Stimulated activated naive CD8-positive, alpha-beta T cell treated with anti-CD3 and anti-CD28 coated beads, Interleukin-15, amount 100 ng/mL, for 72 hours (primary cell): ENCODE measurements around the gene SIGLEC11.
"Not testable (repeated sequence)": the region's sequence is repeated elsewhere in the genome, so short reads cannot be mapped to it uniquely, and the experiment has no call there.

ENCODE experiments used
- ATAC-seq: fragments of 150-1000 bp; cut with Tn5 transposase; 2 replicates; pipeline ENCODE4 v1.10.0; 2021; ENCODE audit warnings: mild to moderate bottlenecking, moderate library complexity
- DNase-seq, 2 donors: peaks; one replicate each; pipeline ENCODE4 v3.0.0; 2021 to 2022
- H3K27ac Mint-ChIP-seq, 2 donors: one replicate each; pipeline ENCODE4 v1.8.0; 2022; ENCODE audit warnings: mild to moderate bottlenecking in 2 of 2, mixed read lengths in 2 of 2, moderate library complexity in 2 of 2
- H3K27me3 Mint-ChIP-seq: one replicate; pipeline ENCODE4 v1.8.0; 2022; ENCODE audit warnings: mixed read lengths
- H3K4me1 Mint-ChIP-seq: one replicate; pipeline ENCODE4 v1.8.0; 2022; ENCODE audit warnings: mild to moderate bottlenecking, mixed read lengths
- H3K4me3 Mint-ChIP-seq, 2 donors: one replicate each; pipeline ENCODE4 v1.8.0; 2022; ENCODE audit warnings: mild to moderate bottlenecking in 2 of 2, mixed read lengths in 2 of 2, moderate library complexity in 1 of 2
- H3K9me3 Mint-ChIP-seq, 2 donors: one replicate each; pipeline ENCODE4 v1.8.0; 2022; ENCODE audit warnings: mixed read lengths in 2 of 2

Gene SIGLEC11

GRCh38 chr19:49988007-49988406 lies 27.0 kb upstream of the SIGLEC11 start:
- no peaks in the 10 kb centered on the region for H3K4me1 Mint-ChIP-seq
- ATAC-seq (no peak), DNase-seq (no peak)
- no peaks in the 10 kb centered on the region for H3K27me3 Mint-ChIP-seq
- H3K9me3 Mint-ChIP-seq = no peaks in the 10 kb centered on the region
- no peak overlapping the region for H3K4me3 Mint-ChIP-seq
- no peak overlapping the region for H3K27ac Mint-ChIP-seq

GRCh38 chr19:49987159-49987698 lies 26.3 kb upstream of the SIGLEC11 start:
- peak; percentile 71 for ATAC-seq
- Mint-ChIP-seq H3K4me1 (no peaks in the 10 kb centered on the region), H3K4me3 (no peak overlapping the region), H3K27me3 (no peaks in the 10 kb centered on the region), H3K27ac (no peak overlapping the region), H3K9me3 (no peaks in the 10 kb centered on the region)
- peak; percentile 77 to 84 for DNase-seq

- no peak for DNase-seq
- ATAC-seq = no peak
- no peak overlapping the region for H3K4me3 Mint-ChIP-seq
- no peaks in the 10 kb centered on the region for H3K9me3 Mint-ChIP-seq
- no peaks in the 10 kb centered on the region for H3K4me1 Mint-ChIP-seq
- H3K27ac Mint-ChIP-seq = no peak overlapping the region
- no peaks in the 10 kb centered on the region for H3K27me3 Mint-ChIP-seq
Measured at GRCh38 chr19:49986354-49986753, 25.4 kb upstream of the SIGLEC11 start.

- Mint-ChIP-seq H3K27ac (no peak overlapping the region), H3K27me3 (no peaks in the 10 kb centered on the region), H3K4me3 (no peak overlapping the region), H3K4me1 (no peaks in the 10 kb centered on the region), H3K9me3 (no peaks in the 10 kb centered on the region)
- no peak for ATAC-seq
- no peak for DNase-seq
Measured at GRCh38 chr19:49985871-49986270, 24.9 kb upstream of the SIGLEC11 start.

- H3K27ac Mint-ChIP-seq = no peak overlapping the region
- H3K4me3 Mint-ChIP-seq = no peak overlapping the region
- DNase-seq = no peak
Measured at GRCh38 chr19:49984491-49984890, 23.5 kb upstream of the SIGLEC11 start.

GRCh38 chr19:49983645-49984229 lies 22.8 kb upstream of the SIGLEC11 start:
- Mint-ChIP-seq H3K27me3 (no peaks in the 10 kb centered on the region), H3K4me1 (no peaks in the 10 kb centered on the region), H3K9me3 (no peaks in the 10 kb centered on the region), H3K27ac (no peak overlapping the region), H3K4me3 (no peak overlapping the region)
- DNase-seq (peak; percentile 73 to 75), ATAC-seq (peak; percentile 87)

More at GRCh38 chr19:49984491-49984890, 23.5 kb upstream of the SIGLEC11 start:
- Mint-ChIP-seq H3K27me3 (no peaks in the 10 kb centered on the region), H3K4me1 (no peaks in the 10 kb centered on the region), H3K9me3 (no peaks in the 10 kb centered on the region)
- no peak for ATAC-seq

- Mint-ChIP-seq H3K27me3 (no peaks in the 10 kb centered on the region), H3K4me1 (no peaks in the 10 kb centered on the region), H3K27ac (no peak overlapping the region), H3K4me3 (no peak overlapping the region), H3K9me3 (no peaks in the 10 kb centered on the region)
- DNase-seq = no peak
- no peak for ATAC-seq
Measured at GRCh38 chr19:49981603-49982593, 20.9 kb upstream of the SIGLEC11 start.

GRCh38 chr19:49978324-49978723 lies 17.4 kb upstream of the SIGLEC11 start:
- Mint-ChIP-seq H3K27ac (no peak overlapping the region), H3K27me3 (no peaks in the 10 kb centered on the region), H3K4me3 (no peak overlapping the region), H3K4me1 (no peaks in the 10 kb centered on the region), H3K9me3 (no peaks in the 10 kb centered on the region)
- DNase-seq (no peak), ATAC-seq (no peak)

GRCh38 chr19:49977881-49978280 lies 16.9 kb upstream of the SIGLEC11 start:
- no peaks in the 10 kb centered on the region for H3K27me3 Mint-ChIP-seq
- no peak for ATAC-seq
- H3K4me3 Mint-ChIP-seq = no peak overlapping the region
- H3K4me1 Mint-ChIP-seq = no peaks in the 10 kb centered on the region
- no peak for DNase-seq
- H3K27ac Mint-ChIP-seq = no peak overlapping the region
- no peaks in the 10 kb centered on the region for H3K9me3 Mint-ChIP-seq

GRCh38 chr19:49977076-49977475 lies 16.1 kb upstream of the SIGLEC11 start:
- Mint-ChIP-seq H3K4me3 (no peak overlapping the region), H3K27ac (peak overlapping the region in 1 of 2 donors; percentile 82), H3K9me3 (no peaks in the 10 kb centered on the region), H3K27me3 (no peaks in the 10 kb centered on the region), H3K4me1 (no peaks in the 10 kb centered on the region)
- DNase-seq (no peak), ATAC-seq (no peak)

- ATAC-seq (no peak), DNase-seq (no peak)
- Mint-ChIP-seq H3K9me3 (no peaks in the 10 kb centered on the region), H3K4me3 (no peak overlapping the region), H3K27me3 (no peaks in the 10 kb centered on the region), H3K4me1 (no peaks in the 10 kb centered on the region), H3K27ac (no peak overlapping the region)
Measured at GRCh38 chr19:49976496-49976895, 15.5 kb upstream of the SIGLEC11 start.

GRCh38 chr19:49975051-49975450 lies 14.1 kb upstream of the SIGLEC11 start:
- H3K4me1 Mint-ChIP-seq = no peaks in the 10 kb centered on the region
- DNase-seq = no peak
- H3K9me3 Mint-ChIP-seq = no peaks in the 10 kb centered on the region
- no peaks in the 10 kb centered on the region for H3K27me3 Mint-ChIP-seq
- H3K4me3 Mint-ChIP-seq = no peak overlapping the region
- no peak overlapping the region for H3K27ac Mint-ChIP-seq
- ATAC-seq = no peak

- Mint-ChIP-seq H3K4me1 (no peaks in the 10 kb centered on the region), H3K27me3 (peaks cover 4% of the 10 kb centered on the region), H3K27ac (no peak overlapping the region), H3K4me3 (no peak overlapping the region), H3K9me3 (no peaks in the 10 kb centered on the region)
- DNase-seq (no peak), ATAC-seq (no peak)
Measured at GRCh38 chr19:49973987-49974386, 13.0 kb upstream of the SIGLEC11 start.

GRCh38 chr19:49972841-49973240 lies 11.9 kb upstream of the SIGLEC11 start:
- ATAC-seq = peak; percentile 33
- Mint-ChIP-seq H3K27ac (no peak overlapping the region), H3K9me3 (no peaks in the 10 kb centered on the region)

GRCh38 chr19:49971991-49972411 lies 11.0 kb upstream of the SIGLEC11 start:
- no peak overlapping the region for H3K27ac Mint-ChIP-seq
- no peaks in the 10 kb centered on the region for H3K9me3 Mint-ChIP-seq
- no peak overlapping the region for H3K4me3 Mint-ChIP-seq
- peaks cover 11% of the 10 kb centered on the region for H3K27me3 Mint-ChIP-seq
- no peak for DNase-seq
- H3K4me1 Mint-ChIP-seq = no peaks in the 10 kb centered on the region
- no peak for ATAC-seq

More at GRCh38 chr19:49972841-49973240, 11.9 kb upstream of the SIGLEC11 start:
- no peak for DNase-seq
- Mint-ChIP-seq H3K27me3 (peaks cover 10% of the 10 kb centered on the region), H3K4me3 (no peak overlapping the region), H3K4me1 (no peaks in the 10 kb centered on the region)

GRCh38 chr19:49969355-49969754 lies 8.4 kb upstream of the SIGLEC11 start:
- DNase-seq, ATAC-seq, H3K4me1 Mint-ChIP-seq, H3K9me3 Mint-ChIP-seq, H3K27ac Mint-ChIP-seq, H3K4me3 Mint-ChIP-seq: not testable (repeated sequence)
- H3K27me3 Mint-ChIP-seq = peaks cover 26% of the 10 kb centered on the region
